T-cell (primary cell): ENCODE measurements around the gene FGGY. TPM values are rescaled to one million over a fixed set of nuclear protein-coding genes. Genes with fewer than 3 reads are reported as not detected.
A peak's percentile ranks its signal among the peaks of the same experiment; 100 is the strongest.

Source experiments
- ATAC-seq, 4 experiments: fragments of 200-7000 bp in 3 of 4; fragments of 150-1000 bp in 1 of 4; cut with Tn5 transposase; replicated peaks in 1 of 4; 1 replicate in 3 of 4; 2 replicates in 1 of 4; pipeline ENCODE4 v1.10.0; 2021; ENCODE audit warnings: moderate library complexity in 3 of 4, mild to moderate bottlenecking in 2 of 4, moderate number of reproducible peaks in 1 of 4
- CTCF ChIA-PET, 2 donors: fragments of 300-600 bp; sonication (Branson Sonifier 250); formaldehyde crosslinking; loops; one replicate each; lab custom pipeline; 2022; ENCODE audit warnings: antibody characterized with exemption in 2 of 2; lab: Charles Lee
- POLR2A ChIA-PET, 2 donors: fragments of 300-600 bp; sonication (Branson Sonifier 250); formaldehyde crosslinking; loops; one replicate each; lab custom pipeline; 2022; ENCODE audit warnings: antibody characterized with exemption in 2 of 2; lab: Charles Lee
- DNase-seq, 35 experiments: peaks; one replicate each; pipeline versions ENCODE4 v3.0.0 to v3.0.0-alpha.2; 2013 to 2023
- H3K27ac ChIP-seq: one replicate; pipeline ENCODE4 v1.5.1; 2013; ENCODE audit warnings: low read length
- H3K27me3 ChIP-seq, 2 experiments: replicated peaks in 1 of 2; 1 replicate in 1 of 2; 2 replicates in 1 of 2; pipeline versions ENCODE4 v1.6.1 to v1.7.0; 2013; ENCODE audit warnings: low read length in 1 of 2, mixed read lengths in 1 of 2; ENCODE audit not compliant: control insufficient read depth in 2 of 2, insufficient read depth in 2 of 2; ENCODE audit errors: extremely low read depth in 1 of 2
- H3K36me3 ChIP-seq, 2 donors: 1 replicate in 1 of 2; 2 replicates in 1 of 2; pipeline versions ENCODE4 v1.6.1 to v1.7.0; 2013; ENCODE audit warnings: low read length in 1 of 2; ENCODE audit not compliant: control insufficient read depth in 2 of 2, insufficient read depth in 1 of 2; ENCODE audit errors: extremely low read depth in 1 of 2
- H3K4me1 ChIP-seq, 2 experiments: 1 replicate in 1 of 2; 2 replicates in 1 of 2; pipeline versions ENCODE4 v1.6.1 to v1.7.0; 2013; ENCODE audit warnings: low read length in 2 of 2, mixed read lengths in 1 of 2; ENCODE audit not compliant: insufficient read depth in 2 of 2, control insufficient read depth in 1 of 2; ENCODE audit errors: extremely low read depth in 1 of 2
- H3K4me3 ChIP-seq, 2 donors: 1 replicate in 1 of 2; 2 replicates in 1 of 2; pipeline versions ENCODE4 v1.5.1 to v1.7.0; 2013; ENCODE audit warnings: mild to moderate bottlenecking in 2 of 2, low read length in 1 of 2, moderate library complexity in 1 of 2; ENCODE audit not compliant: control insufficient read depth in 1 of 2; ENCODE audit errors: extremely low read depth in 1 of 2
- H3K9me3 ChIP-seq: 2 replicates; pipeline ENCODE4 v1.7.0; 2013
- H3K27ac Mint-ChIP-seq, 2 donors: one replicate each; pipeline ENCODE4 v1.8.0; 2020 to 2021; ENCODE audit warnings: mild to moderate bottlenecking in 2 of 2, mixed read lengths in 2 of 2
- H3K27me3 Mint-ChIP-seq, 2 donors: one replicate each; pipeline ENCODE4 v1.8.0; 2021 to 2022; ENCODE audit warnings: mixed read lengths in 2 of 2
- H3K36me3 Mint-ChIP-seq: one replicate; pipeline ENCODE4 v1.8.0; 2021; ENCODE audit warnings: mixed read lengths
- H3K4me1 Mint-ChIP-seq, 3 donors: one replicate each; pipeline ENCODE4 v1.8.0; 2020 to 2022; ENCODE audit warnings: mixed read lengths in 3 of 3, mild to moderate bottlenecking in 1 of 3
- H3K4me3 Mint-ChIP-seq, 3 donors: one replicate each; pipeline ENCODE4 v1.8.0; 2020 to 2022; ENCODE audit warnings: mild to moderate bottlenecking in 3 of 3, mixed read lengths in 3 of 3, moderate library complexity in 3 of 3
- H3K9me3 Mint-ChIP-seq, 3 donors: one replicate each; pipeline ENCODE4 v1.8.0; 2020 to 2022; ENCODE audit warnings: mixed read lengths in 3 of 3
- WGBS: methylation state at CpG from one replicate; pipeline ENCODE4 v1.1.5; 2013; ENCODE audit warnings: missing lambda C conversion rate; ENCODE audit not compliant: insufficient coverage; 5-methylcytosine and 5-hydroxymethylcytosine counted together
- total RNA-seq, 35 experiments: library from RNA in 6 of 35; stranded (reverse) in 6 of 35; fragments of 120-200 nt in 1 of 35; gene quantifications; one replicate each; pipeline versions ENCODE4 v1.2.1 to v1.2.4 and lab custom pipeline; 2013 to 2026

The FGGY gene
- total RNA-seq, 5 donors from 2014 or later (not counting 1 experiment from before 2014, with no cell fraction given): 7.8 to 21.7 (median 12.6) TPM

DNA sequence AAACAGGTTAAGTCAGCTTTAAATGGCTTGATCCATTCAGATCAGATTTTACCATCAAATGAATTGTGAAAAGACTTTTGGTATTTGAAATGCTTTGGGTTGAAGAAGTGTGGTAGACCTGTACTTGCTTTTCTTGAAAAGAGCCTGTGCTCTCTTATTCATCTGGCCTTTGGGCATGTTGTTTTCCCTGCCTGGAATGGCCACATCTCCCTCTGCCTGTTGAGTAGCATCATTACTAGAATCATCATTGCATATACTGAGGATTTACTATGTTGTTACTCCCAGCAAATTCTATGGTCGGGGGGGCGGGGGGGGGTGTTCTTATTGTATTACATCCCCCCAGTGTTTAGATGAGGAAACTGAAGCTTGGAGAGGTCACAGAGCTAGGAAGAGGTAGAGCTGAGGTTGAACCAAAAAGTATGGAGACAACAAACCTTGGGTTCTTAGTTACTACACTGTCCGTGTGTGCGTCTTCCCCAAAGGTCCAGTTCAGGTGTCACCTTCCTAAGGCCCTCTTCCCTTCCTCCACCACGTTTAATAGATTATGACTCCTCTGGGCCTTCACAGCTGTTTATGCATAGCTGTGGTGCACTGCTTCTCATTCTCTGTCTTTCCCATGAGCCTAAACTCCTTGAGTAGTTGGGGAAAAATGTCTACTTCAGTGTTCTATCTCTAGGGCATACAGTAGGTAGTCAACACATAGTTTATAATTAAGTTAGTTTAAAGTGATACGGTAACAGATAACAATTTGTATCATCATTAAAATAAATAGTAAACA, 271.5 kb downstream of the FGGY start:
- CTCF ChIA-PET: interaction anchor here in 1 of 2 donors (1.0 kb wide), 1 partner anchor 66 kb away, joined by 3 read pairs; no protein-coding TSS in a partner anchor
- 100% methylated on average over 2 of the region's 6 CpGs for WGBS

DNA sequence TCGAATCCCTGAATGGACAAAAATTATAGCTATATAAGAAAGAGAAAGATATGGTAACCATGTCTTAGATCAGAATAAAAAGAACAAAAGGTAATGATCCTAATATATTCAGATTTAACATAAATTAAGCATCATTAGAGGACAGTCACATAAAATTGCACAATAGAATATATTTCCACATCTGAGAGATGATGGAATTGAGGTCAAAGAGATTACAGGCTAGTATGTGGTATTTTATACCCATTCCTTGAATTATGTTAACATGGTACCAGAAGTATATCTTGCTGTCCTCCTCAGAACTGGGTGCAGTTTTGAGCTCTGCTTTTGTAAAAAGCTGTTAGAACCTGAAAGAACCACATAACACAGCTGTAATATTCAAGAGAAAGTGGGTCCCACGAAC, 272.3 kb downstream of the FGGY start:
- no peak overlapping the region for H3K4me3 Mint-ChIP-seq

More for the DNA sequence above, 271.5 kb downstream of the FGGY start:
- peaks cover 0 to 5% of the 10 kb centered on the region in 2 donors for H3K27me3 Mint-ChIP-seq
- ATAC-seq: no peak
- H3K9me3 ChIP-seq: no peaks in the 10 kb centered on the region
- POLR2A ChIA-PET: no interaction called here
- no peak overlapping the region for H3K27ac ChIP-seq
- H3K4me3 Mint-ChIP-seq: no peak overlapping the region
- H3K9me3 Mint-ChIP-seq: no peaks in the 10 kb centered on the region
- H3K27me3 ChIP-seq: no peaks in the 10 kb centered on the region
- no peaks in the 10 kb centered on the region for H3K36me3 ChIP-seq
- no peak overlapping the region for H3K27ac Mint-ChIP-seq
- peaks cover 11 to 24% of the 10 kb centered on the region in 2 experiments for H3K4me1 ChIP-seq
- no peak for DNase-seq
- H3K36me3 Mint-ChIP-seq: no peaks in the 10 kb centered on the region
- H3K4me1 Mint-ChIP-seq: peaks cover 32 to 36% (median 33%) of the 10 kb centered on the region in 3 donors
- H3K4me3 ChIP-seq: no peak overlapping the region

DNA sequence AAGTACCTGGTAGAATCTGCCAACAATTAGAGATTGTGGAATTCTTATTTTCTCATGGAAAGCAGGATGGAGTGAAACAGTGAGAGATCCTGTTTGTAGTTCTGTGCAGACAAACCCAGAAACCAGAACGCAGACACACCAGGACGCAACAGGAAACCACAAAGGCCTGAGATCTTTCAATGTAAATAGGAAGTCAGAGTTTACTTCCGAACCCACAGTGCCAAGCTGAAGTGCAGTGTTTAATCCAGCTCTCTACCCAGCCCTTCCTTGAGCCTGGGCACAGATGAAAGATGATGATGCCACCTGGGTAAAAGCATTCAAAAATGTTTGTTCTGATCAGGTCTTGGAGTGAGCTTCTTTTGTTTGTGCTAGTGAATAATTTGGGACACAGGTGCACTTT, 273.6 kb downstream of the FGGY start:
- Mint-ChIP-seq H3K36me3 (peaks cover 6% of the 10 kb centered on the region), H3K4me3 (peak overlapping the region in 2 of 3 donors; percentile 15 to 45), H3K27me3 (peaks cover 0 to 5% of the 10 kb centered on the region in 2 donors), H3K9me3 (peaks cover 0 to 7% (median 7%) of the 10 kb centered on the region in 3 donors), H3K4me1 (peaks cover 32 to 35% (median 33%) of the 10 kb centered on the region in 3 donors), H3K27ac (no peak overlapping the region)
- Histone ChIP-seq H3K27ac (no peak overlapping the region), H3K4me3 (no peak overlapping the region), H3K9me3 (peaks cover 2% of the 10 kb centered on the region), H3K27me3 (no peaks in the 10 kb centered on the region), H3K4me1 (peaks cover 11 to 24% of the 10 kb centered on the region in 2 experiments), H3K36me3 (no peaks in the 10 kb centered on the region)
- CTCF ChIA-PET: no interaction called here
- peak; percentile 89 to 99 (median 98) for ATAC-seq
- peak in 31 of 35 experiments; percentile 3 to 62 (median 16) for DNase-seq
- POLR2A ChIA-PET: interaction anchor here in 1 of 2 donors (1.0 kb wide), 1 partner anchor 787 kb away, joined by 3 read pairs; the partner anchor contains the start of gene JUN
- 0% methylated on average over 3 of the region's 3 CpGs for WGBS

More for the DNA sequence above, 272.3 kb downstream of the FGGY start:
- Histone ChIP-seq H3K4me3 (no peak overlapping the region), H3K27me3 (no peaks in the 10 kb centered on the region), H3K9me3 (peaks cover 2% of the 10 kb centered on the region), H3K4me1 (peaks cover 11 to 24% of the 10 kb centered on the region in 2 experiments), H3K27ac (no peak overlapping the region), H3K36me3 (no peaks in the 10 kb centered on the region)
- ATAC-seq (no peak), DNase-seq (no peak)
- Mint-ChIP-seq H3K36me3 (peaks cover 5% of the 10 kb centered on the region), H3K9me3 (peaks cover 0 to 6% (median 5%) of the 10 kb centered on the region in 3 donors), H3K4me1 (peaks cover 32 to 36% (median 33%) of the 10 kb centered on the region in 3 donors), H3K27ac (no peak overlapping the region), H3K27me3 (peaks cover 0 to 5% of the 10 kb centered on the region in 2 donors)
- no CpG with 5 or more reads among the region's 2 CpGs for WGBS
- ChIA-PET POLR2A (no interaction called here), CTCF (interaction anchor here in 1 of 2 donors (1.0 kb wide), 1 partner anchor 65 kb away, joined by 3 read pairs; no protein-coding TSS in a partner anchor)

DNA sequence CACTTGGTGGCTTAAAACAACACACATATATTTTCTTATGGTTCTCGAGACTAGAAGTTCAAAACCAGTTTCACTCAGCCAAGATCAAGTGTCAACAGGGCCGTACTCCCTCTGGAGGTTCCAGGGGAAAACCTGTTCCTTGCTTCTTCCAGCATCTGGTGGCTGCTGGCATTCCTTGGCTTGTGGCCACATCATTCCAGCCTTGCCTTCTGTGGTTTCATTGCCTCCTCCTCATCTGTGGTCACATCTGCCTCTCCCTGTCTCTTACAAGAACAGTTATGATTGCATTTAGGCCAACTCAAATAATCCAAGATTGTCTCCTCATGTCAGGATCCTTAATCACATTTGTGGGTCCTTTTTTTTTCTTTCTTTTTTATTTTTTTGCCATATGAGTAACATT, 277.2 kb downstream of the FGGY start:
- H3K4me3 ChIP-seq: no peak overlapping the region
- Mint-ChIP-seq H3K4me1 (peaks cover 29 to 33% (median 32%) of the 10 kb centered on the region in 3 donors), H3K27me3 (peaks cover 0 to 5% of the 10 kb centered on the region in 2 donors), H3K4me3 (no peak overlapping the region), H3K36me3 (peaks cover 9% of the 10 kb centered on the region), H3K9me3 (peaks cover 0 to 8% (median 7%) of the 10 kb centered on the region in 3 donors), H3K27ac (no peak overlapping the region)
- CTCF ChIA-PET: no interaction called here
- no peak overlapping the region for H3K27ac ChIP-seq
- H3K4me1 ChIP-seq: peaks cover 11 to 24% of the 10 kb centered on the region in 2 experiments
- WGBS: 98% methylated on average over 2 of the region's 2 CpGs
- peaks cover 2% of the 10 kb centered on the region for H3K9me3 ChIP-seq
- ATAC-seq (no peak), DNase-seq (no peak)
- POLR2A ChIA-PET: no interaction called here
- H3K27me3 ChIP-seq: no peaks in the 10 kb centered on the region
- no peaks in the 10 kb centered on the region for H3K36me3 ChIP-seq

DNA sequence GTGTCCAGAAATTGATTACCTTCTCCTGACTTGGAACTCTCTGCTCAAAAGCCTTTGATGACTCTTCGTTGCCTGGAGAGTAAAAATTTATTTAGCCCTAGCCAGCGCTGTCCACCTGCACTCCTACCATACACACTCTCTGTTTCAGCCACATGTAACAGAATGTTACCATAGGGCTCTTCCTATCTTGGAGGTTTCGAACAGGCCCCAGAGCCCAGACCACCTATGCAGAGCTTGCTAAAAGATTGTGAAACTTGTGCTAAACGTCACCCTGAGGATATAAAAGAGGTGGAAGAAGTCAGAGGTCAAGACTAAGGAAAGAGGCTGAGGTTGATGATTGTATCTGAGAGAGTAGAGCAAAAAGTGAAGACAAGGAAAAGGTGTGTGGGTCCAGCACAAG, 280.9 kb downstream of the FGGY start:
- peaks cover 2% of the 10 kb centered on the region for H3K9me3 ChIP-seq
- H3K9me3 Mint-ChIP-seq: peaks cover 4 to 8% (median 7%) of the 10 kb centered on the region in 3 donors
- no peaks in the 10 kb centered on the region for H3K27me3 Mint-ChIP-seq
- peaks cover 0 to under 1% of the 10 kb centered on the region in 2 experiments for H3K4me1 ChIP-seq
- peaks cover 14% of the 10 kb centered on the region for H3K36me3 Mint-ChIP-seq
- no peak overlapping the region for H3K27ac Mint-ChIP-seq
- no peak overlapping the region for H3K4me3 Mint-ChIP-seq
- H3K36me3 ChIP-seq: no peaks in the 10 kb centered on the region
- POLR2A ChIA-PET: no interaction called here
- H3K27ac ChIP-seq: no peak overlapping the region
- H3K27me3 ChIP-seq: no peaks in the 10 kb centered on the region
- peaks cover 0 to under 1% (median 0%) of the 10 kb centered on the region in 3 donors for H3K4me1 Mint-ChIP-seq
- no peak overlapping the region for H3K4me3 ChIP-seq
- DNase-seq (no peak), ATAC-seq (no peak)
- CTCF ChIA-PET: no interaction called here
- WGBS: 86% methylated on average over 4 of the region's 4 CpGs

DNA sequence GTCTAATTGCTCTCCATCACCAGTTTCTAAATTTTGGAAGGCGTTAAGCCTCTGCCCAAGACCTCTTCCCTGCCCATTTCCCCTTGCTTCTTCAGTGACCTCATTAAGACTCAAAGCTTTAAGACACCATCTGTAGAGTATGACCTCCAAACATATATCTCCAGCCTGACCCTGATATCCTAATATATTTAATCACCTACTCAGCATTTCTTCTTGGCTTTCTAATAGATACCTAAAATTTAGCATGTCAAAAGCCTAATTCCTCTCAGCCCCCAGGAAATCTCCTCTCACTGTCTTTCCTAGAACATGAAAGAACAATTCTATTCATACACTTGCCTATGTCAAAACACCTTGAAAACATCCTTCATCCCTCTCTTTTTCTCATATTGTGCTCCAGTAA, 282.3 kb downstream of the FGGY start:
- no peak overlapping the region for H3K27ac ChIP-seq
- POLR2A ChIA-PET: interaction anchor here in 1 of 2 donors (0.6 kb wide), 1 partner anchor 180 kb away, joined by 3 read pairs; no protein-coding TSS in a partner anchor
- no peaks in the 10 kb centered on the region for H3K27me3 Mint-ChIP-seq
- no peaks in the 10 kb centered on the region for H3K27me3 ChIP-seq
- DNase-seq (no peak), ATAC-seq (no peak)
- no peaks in the 10 kb centered on the region for H3K9me3 ChIP-seq
- H3K36me3 ChIP-seq: no peaks in the 10 kb centered on the region
- peaks cover 14% of the 10 kb centered on the region for H3K36me3 Mint-ChIP-seq
- no peak overlapping the region for H3K27ac Mint-ChIP-seq
- no peaks in the 10 kb centered on the region for H3K4me1 ChIP-seq
- WGBS: 64% methylated on average over 1 of the region's 1 CpG
- H3K4me3 Mint-ChIP-seq: no peak overlapping the region
- no peak overlapping the region for H3K4me3 ChIP-seq
- H3K9me3 Mint-ChIP-seq: peaks cover 1 to 4% (median 3%) of the 10 kb centered on the region in 3 donors
- no peaks in the 10 kb centered on the region for H3K4me1 Mint-ChIP-seq
- CTCF ChIA-PET: no interaction called here
